NK-92 treated with Interleukin-12 subunit alpha and Interleukin-12 subunit beta, amount 100 ng/mL, for 24 hours (cell line): ENCODE measurements around the gene GRIN2D.
"Not testable (repeated sequence)": the region's sequence is repeated elsewhere in the genome, so short reads cannot be mapped to it uniquely, and the experiment has no call there.

Experiments used
- DNase-seq: peaks from one replicate; lab custom pipeline; 2025; lab: John Stamatoyannopoulos, UW

The GRIN2D gene

DNA sequence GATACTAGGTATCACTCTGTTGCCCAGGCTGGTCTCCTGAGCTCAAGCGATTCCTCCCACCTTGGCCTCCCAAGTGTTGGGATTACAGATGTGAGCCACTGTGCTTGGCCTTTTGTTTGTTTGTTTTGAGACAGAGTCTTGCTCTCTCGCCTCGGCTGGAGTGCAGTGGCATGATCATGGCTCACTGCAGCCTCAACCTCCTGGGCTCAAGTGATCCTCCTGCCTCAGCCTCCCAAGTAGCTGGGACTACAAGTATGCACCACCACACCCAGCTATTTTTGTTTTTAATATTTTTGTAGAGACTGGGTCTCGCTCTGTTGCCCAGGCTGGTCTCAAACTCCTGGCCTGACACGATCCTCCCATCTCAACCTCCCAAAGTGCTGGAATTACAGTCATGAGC lies 21.7 kb upstream of the GRIN2D start:
- DNase-seq: not testable (repeated sequence)

DNA sequence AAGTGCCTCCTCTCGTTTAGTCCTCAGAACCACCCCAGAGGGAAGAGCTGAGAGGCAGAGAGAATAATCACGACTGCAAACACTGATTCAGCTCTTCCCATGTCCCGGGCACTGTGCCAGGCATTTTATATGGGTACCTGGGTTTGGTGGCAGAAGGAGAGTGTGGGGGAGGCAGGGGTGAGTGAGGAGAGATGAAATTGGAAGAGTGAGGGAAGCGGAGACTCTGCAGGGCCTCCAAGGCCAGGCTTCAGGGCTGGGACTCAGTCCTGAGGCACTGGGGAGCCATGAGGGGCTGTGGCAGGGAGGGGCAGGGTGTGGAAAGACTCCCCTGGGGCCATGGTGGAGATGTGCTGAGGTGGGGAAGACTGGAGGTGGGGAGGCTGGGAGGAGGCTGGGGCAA lies 20.6 kb upstream of the GRIN2D start:
- no peak for DNase-seq

DNA sequence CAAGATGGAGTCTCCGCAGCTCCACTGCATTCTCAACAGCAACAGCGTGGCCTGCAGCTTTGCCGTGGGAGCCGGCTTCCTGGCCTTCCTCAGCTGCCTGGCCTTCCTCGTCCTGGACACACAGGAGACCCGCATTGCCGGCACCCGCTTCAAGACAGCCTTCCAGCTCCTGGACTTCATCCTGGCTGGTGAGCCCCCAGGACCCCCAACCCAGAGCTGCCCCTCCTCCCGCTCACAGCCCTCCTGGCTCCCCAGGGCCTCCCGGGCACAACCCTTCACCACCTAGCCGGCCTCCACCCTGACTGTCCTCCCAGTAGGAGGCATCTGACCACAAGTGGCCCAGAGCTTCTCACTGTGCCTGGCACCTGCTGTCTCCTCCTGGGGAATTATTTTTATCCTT lies 19.9 kb upstream of the GRIN2D start:
- DNase-seq: no peak

DNA sequence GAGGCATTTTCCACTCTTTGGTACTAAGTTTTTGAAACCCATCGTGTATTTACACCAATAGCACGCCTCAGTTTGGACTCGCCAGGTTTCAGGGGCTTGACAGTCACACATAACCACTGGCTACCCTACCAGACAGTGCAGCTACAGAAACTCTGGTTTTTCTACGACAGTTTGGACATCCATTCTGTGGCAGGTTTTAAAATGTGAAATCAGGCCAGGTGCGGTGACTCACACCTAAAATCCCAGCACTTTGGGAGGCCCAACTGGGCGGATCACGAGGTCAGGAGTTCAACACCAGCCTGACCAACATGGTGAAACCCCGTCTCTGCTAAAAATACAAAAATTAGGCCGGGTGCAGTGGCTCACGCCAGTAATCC lies 15.3 kb upstream of the GRIN2D start:
- DNase-seq: no peak

DNA sequence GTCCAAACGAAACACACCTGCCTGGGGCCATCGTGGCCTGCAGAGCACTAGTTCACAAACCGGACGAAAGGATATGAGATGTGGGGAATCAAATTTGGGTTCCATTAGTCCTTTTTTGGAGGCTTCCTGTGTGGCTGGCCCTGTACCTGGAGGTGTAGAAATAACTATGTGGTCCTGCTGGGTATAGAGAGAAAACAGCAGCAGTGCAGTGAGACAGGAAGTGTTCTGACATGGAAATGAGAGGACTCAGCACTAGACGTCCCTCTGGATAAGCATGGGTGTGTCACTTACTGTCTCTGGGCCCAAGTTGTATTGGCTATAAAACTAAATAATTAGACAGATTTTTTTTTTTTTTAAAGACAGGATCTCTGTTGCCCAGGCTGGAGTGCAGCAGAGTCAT lies 14.4 kb upstream of the GRIN2D start:
- DNase-seq: no peak

DNA sequence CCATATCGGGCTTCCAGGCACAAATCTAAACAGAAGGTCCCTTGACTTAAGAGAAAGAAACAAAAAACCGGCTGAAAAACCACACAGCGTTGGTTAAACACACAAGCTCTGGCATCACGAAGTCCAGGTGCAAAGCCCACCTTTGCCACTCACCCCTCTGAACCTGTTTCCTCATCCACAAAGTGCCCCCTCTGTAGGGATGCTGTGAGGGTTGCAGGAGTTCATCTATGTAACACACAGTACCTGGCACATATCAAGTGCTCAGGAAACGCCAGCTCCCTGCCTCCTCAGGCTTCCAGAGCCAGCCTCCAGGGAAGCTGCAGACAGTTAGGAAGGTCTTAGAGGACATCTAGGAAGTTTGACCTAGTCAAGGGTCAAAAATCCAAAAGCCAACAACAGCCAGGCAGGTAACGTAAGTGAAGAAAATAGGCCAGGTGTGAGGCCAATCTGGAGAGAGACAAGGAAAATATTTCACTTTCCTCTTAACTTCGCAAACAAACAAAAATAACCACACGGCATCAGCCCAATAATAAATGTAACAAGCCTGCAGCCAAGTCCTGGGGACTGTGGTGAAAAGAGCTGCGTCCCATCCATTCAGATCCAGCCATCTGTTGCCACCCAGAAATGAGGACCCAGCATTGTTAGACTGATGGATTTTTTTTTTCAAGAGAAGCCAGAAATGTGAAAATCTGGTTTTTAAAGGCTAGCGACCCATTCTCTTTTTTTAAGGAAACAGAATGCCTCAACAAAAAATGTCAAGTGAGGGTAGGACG lies 12.1 kb upstream of the GRIN2D start:
- DNase-seq: no peak

DNA sequence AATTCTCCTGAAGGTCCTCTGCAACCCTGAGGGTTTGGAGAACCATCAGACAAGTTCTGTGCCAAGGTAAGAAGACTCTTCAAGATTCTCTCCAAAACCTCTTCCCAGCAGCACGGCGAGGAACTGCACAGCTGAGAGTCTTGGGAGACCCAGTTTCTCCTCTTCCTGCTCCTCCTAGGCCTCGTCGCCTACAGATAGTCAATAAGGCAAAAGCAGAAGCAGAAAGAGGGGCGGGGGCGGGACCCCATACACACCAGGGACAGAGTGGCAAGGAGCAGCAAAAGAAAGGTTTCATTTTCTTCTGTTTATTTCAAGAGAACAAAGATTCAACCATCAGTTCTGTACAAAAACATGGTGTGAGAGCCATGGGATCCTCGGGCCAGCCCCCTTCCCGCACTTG lies 11.2 kb upstream of the GRIN2D start:
- no peak for DNase-seq

DNA sequence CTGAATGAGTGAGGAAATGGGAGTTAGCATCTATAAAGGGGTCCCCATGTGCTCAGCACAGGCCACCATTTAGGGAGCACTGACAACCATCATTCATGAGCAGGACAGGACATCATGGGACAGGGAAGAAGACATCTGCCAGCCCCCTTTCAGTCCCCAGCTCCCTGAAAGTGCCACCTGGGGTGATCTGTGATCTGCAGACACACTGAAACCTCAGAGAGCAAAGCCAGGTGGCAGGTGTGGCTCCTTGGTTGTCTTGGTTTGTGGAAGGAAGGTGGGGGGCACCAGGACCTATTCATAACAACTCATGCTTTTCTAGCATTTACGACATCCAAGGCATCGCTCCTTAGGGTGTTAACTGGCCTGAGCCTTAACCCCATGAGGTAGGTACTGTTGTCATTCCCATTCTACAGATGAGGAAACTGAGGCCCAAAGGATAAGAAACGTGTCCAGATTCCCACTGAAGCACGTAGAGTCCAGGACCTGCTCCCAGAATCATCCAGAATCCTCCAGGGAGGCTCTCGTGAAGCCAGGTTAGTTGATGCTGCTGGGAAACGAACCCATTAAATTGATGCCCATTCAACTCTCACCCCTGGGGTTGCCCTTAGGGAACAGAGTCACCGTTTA lies 7.9 kb upstream of the GRIN2D start:
- DNase-seq: no peak

DNA sequence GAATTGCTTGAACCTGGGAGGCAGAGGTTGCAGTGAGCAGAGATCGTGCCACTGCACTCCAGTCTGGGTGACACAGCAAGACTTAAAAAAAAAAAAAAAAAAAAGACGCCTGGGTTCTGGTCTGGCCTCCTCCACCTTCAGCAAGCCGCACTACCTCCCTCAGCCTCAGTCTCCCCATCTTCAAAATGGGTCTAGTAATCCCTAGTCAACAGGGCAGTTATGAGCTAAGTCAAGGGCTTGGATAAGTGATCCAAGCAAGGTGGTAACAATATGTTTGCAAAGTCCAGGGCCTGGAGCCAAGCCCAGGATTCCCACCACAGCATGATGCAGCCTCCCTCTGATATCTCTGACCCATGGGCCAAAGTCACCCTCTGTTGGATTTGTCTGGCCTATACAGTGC lies 6.5 kb upstream of the GRIN2D start:
- no peak for DNase-seq

DNA sequence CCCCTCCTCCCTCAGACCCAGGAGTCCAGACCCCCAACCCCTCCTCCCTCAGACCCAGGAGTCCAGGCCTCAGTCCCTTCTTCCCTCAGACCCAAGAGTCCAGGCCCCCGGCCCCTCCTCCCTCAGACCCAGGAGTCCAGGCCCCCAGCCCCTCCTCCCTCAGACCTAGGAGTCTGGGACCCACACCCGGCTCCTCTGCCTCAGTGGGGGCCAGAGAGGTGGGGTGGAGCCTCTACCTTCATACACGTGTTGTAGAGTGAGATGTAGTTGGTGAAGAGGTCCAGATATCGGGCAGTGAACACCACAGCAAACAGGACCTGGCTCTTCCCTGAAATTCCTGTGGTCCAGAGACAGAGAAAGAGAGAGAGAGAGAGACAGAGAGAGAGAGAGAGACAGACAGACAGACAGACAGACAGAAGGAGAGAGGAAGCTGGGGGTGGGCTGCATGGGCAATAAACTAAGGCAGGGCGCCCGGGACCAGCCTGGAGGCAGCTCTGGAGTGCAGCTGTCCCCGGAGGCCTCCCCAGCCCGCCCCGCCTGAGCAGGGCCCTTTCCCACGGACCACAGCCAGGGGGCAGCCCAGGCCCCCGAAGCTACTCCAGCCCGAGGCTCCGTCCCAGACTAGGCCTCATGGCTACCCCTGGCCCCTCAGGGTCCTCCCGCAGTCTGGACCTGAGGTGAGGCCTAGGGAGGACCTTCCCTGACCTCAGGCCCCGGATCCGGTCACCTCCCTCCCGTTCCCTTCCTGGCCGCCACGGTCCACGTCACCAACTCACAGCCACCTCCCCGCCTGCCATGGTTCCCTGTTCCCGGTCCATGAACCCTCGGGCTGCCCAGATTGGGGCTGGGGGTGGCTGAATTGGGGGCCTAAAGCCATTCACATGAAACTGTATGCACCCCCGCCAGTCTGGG lies 3.0 kb upstream of the GRIN2D start:
- DNase-seq: peak; percentile 59

DNA sequence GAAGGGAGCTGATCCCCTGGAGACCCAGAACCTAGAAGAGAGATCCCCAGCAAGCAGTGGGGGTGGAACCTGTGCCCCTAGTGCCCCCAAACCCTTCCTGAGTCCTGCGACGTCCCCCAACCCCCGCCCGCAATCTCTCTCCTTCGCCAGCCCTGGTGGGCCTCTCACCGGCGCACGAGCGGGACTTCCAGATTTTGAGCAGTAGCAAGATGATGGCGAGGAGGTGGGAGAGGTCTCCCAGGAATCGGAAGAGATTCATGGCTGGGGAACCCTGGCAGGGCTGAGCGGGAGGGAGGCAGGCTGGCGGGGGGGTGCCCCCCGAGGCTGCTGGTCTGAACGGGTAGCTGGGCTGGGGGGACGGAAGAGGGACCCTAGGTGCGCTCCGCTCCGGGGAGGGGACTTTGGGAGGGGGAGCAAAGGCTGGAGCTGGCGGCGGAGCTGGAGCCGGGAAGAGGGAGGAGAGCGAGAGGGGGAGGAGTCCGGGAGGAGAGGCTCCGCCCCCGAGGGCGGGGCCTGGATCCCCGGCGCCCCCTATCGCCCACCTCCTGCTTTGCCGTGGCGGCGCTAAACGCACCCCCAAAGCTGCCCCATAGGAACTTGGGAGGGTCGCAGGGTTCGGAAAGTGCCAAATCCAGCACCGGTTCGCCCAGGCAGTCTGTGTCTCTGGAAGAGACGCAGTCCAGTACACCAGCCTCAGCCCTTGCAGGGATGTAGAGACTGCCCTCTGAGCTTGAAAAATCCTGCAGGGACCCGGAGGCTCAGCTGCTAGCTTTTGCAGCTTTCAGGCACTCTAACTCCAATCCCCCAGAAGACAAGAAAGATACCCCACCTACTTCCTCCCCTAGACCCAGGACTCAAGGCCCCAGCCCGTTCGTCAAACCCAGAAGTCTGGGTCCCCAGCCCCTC lies 2.1 kb upstream of the GRIN2D start, which contains the start of gene KDELR1:
KDELR1 (minus strand) TSS at position 452 of the 906 bp plus-strand sequence; CDS start at position 259, 193 bp downstream.
- DNase-seq: peak; percentile 60

DNA sequence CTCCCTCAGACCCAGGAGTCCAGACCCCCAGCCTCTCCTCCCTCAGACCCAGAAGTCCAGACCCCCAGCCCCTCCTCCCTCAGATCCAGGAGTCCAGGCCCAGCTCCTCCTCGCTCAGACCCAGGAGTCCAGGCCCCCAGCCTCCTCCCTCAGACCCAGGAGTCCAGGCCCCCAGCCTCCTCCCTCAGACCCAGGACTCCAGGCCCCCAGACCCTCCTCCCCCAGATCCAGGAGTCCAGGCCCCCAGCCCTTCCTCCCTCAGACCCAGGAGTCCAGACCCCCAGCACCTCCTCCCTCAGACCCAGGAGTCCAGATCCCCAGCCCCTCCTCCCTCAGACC lies 1.5 kb upstream of the GRIN2D start:
- not testable (repeated sequence) for DNase-seq

DNA sequence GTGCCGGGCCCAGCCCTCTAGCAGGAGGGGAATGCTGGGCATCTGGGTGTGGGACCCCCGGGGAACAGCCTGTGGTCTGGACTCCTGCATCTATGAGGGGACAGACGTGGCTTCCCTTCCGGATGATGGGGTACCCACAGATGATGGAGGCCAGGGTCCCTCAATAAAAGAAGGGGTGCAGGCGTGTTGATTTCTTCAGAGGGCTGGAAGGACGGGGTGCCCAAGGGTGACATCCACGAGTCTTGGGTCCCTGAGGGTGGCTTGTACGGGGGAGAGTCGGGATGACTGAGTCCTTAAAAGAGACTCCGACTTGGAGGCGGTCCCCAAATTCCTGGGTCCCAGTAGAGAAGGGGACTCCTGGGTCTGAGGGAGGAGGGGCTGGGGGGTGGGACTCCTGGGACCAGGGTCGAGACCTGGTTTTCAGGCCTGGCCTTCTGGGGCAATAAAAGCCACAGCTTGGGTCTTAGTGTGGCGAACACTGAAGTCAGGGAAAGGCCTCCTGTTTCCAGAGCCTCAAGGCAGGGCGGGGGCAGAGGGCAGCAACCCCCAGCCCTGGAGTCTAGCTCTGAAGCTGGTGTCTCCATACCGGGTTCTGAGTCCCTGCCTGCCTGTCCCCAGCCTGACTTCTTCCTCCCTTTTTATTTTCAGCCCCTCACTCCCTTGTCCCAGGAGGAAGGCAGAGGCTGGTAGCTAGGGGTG lies 459 bp upstream of the GRIN2D start:
- no peak for DNase-seq

DNA sequence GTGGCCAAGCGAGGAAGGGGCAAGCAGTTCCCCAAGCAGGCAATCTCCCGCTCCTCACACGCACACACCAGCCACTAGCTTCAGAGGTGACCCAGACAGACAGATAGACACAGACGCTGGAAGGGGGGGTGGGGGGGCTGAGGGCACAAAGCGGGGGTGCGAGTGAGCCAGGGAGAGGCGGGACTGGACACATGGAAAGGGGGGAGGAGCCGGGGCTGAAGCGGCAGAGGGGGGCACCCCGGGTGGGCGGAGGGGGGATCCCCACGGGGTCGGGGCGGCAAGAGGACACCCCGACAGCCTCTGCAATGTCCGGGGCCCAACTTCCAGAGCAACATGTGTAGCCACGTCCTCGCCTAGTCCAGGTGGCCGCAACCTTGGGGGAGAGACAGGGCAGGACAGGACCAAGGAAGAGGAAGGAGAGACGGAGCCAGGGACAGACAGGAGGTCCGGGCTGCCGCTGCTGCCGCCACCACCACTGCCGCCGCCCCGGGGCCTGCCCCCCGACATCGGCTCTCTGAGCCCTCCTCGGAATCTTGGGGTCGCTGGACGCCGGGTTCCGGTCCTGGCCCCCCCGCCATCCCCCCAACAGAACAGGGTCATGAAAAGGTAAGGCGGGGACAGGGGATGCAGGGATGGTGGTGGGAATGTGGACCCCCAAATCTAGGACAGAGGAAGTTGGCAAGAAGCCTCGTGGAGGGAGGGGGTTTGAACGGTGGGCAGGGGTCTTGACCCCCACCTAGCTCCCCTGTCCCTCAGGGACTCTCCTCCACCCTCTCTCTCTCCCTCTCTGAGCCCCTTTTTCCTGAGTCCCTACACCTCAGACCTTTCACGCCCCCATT lies 1.1 kb downstream of the GRIN2D start:
- no peak for DNase-seq

DNA sequence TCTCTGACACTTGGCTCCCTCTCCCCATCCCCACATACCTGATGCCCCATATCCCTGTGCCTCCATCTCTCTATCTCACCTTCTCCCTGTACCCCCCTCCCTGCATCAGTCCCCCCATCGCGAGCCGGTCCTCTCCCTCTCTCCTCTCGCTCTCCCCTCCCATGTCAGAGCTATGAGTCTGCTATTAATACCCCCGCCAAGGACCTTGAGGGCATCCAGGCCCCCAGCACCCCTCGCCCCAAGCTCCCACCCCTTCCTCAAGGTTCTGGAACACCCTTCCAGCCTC lies 1.6 kb downstream of the GRIN2D start:
- DNase-seq: no peak

DNA sequence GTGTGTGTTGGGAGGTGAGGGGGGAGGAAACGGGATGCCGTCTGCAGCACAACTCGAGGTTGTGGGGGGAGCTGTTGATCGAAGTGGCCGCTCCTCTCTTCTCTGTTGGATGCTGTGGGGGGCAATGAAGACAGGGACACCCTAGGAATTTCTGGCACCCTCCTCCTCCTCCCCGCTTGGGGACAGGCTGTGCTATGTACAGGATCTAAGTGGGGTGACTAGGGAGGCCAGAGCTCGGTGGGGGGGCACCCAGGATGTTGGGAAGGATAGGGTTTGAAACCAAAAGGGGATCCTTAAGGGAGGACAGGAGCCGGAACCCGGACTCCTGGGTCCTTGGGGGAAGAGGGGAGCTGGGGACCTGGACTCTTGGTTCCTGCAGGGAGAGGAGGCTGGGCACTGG lies 2.0 kb downstream of the GRIN2D start:
- DNase-seq: no peak

DNA sequence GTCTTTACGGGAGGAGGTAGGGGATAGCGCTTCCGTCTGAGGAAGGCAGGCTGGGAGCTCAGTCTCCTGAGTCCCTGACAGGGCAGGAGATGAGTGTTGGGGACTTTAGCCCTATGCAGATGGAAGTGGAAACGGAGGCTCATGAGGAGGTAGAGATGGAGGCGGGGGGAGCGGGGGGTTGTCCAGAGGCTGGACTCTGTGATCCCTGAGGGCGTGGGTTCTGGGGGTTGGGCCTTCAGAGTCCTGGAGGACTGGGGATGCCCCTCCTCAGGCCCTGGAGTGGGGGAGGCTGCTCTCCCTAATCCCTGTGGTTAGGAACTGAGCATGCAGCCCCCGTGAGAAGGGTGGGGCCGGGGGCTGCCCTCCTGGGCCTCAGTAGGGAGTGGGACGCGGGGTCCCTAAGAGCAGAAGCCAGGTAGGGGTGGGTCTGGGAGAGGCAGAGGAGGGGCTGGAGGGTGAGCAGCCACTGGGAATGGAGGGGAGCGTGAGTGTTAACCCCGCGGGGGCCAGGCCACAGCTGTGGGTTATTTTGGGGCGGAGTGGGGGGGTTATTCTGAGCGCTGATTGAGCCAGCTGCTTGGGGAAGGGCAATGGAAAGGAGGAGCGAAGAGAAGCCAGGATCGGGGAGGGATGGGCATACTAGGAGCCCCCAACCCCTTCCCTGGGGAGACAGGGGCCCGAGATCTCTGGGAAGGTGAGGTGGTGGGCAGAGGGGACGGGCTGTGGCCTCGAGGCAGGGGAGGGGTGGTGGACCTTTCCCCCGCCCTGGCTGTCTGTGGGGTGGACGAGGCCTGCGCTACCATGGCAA lies 2.8 kb downstream of the GRIN2D start:
- no peak for DNase-seq

DNA sequence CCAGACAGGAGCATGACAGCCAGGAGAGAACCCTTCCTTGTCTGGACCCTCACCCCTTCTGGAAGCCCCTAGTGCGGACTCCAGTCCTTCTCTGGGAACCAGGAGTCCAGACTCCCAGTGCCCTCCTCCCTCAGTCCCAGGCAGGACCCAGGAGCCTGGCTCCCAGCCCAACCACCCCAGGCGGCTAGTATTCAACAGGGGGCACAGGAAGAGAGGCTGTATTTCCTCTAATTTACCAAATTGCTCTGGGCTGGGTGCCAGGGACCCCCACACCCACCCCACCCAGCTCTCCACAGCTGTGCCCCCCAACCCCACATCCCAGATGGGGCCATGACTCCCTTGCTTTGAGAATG lies 3.3 kb downstream of the GRIN2D start:
- DNase-seq: no peak

DNA sequence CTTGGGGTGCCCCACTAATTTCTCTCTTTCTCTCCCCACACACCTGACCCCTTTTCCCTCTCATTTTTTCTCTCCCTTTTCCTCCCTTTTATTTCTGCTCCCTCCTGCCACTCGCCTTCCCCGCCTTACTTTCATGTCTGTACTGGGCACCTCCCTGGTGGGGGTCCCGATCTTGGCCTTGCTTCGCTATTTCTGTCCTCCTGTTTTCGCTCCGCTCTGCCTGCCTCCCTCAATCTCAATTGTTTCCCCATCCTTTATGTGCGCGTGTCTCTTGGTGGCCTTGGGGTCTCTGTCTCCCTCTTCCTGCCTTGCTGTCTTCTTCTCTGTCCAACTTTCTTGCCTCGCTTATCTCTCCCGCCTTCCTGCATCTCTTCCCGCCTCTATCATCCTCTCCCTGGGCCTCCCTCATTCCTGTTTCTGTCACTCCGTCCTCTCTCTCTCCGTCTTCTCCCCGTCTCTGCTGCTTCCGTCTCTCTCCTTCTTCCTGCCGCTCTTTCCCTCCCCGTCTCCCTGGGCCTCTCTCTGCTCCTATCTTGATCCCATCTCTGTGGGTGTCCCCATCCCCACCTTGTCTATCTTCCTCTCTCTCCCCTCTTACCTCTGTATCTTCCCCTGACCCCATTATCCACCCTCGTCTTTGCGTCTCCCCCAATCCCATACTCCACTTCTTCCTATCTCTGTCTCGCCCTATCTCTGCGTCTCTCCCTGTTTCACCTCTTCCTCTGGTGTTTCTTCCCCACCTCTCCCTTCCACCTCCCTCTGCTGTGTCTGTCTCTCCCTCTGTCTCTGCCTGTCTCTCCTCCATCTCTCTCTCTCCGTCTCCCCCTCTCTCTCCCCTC lies 4.0 kb downstream of the GRIN2D start:
- no peak for DNase-seq
